ENCODE data around the gene EML1.

The EML1 gene

GRCh38 chr14:99950181-99950580 is 157.0 kb downstream of the EML1 start:
- TF ChIP-seq CTCF (IDR thresholded peaks at IDR 0.05; ENCODE audit: low read depth, low read length): no peak
- DNase-seq (ENCODE audit: extremely low read depth, low read depth): no peak

GRCh38 chr14:99951085-99951484 is 157.9 kb downstream of the EML1 start:
- DNase-seq (ENCODE audit: extremely low read depth, low read depth): no peak

GRCh38 chr14:99952039-99952438 is 158.8 kb downstream of the EML1 start:
- no peak for DNase-seq (ENCODE audit: extremely low read depth, low read depth)

More at GRCh38 chr14:99951085-99951484, 157.9 kb downstream of the EML1 start:
- TF ChIP-seq CTCF (IDR thresholded peaks at IDR 0.05; ENCODE audit: low read depth, low read length): no peak

GRCh38 chr14:99952453-99952852 is 159.2 kb downstream of the EML1 start:
- no peak for TF ChIP-seq CTCF (IDR thresholded peaks at IDR 0.05; ENCODE audit: low read depth, low read length)
- DNase-seq (ENCODE audit: extremely low read depth, low read depth): no peak

More at GRCh38 chr14:99952039-99952438, 158.8 kb downstream of the EML1 start:
- TF ChIP-seq CTCF (IDR thresholded peaks at IDR 0.05; ENCODE audit: low read depth, low read length): no peak

GRCh38 chr14:99955826-99956455 is 162.7 kb downstream of the EML1 start:
- no peak for TF ChIP-seq CTCF (IDR thresholded peaks at IDR 0.05; ENCODE audit: low read depth, low read length)
- no peak for DNase-seq (ENCODE audit: extremely low read depth, low read depth)

- no peak for TF ChIP-seq CTCF (IDR thresholded peaks at IDR 0.05; ENCODE audit: low read depth, low read length)
- no peak for DNase-seq (ENCODE audit: extremely low read depth, low read depth)
These were observed 165.2 kb downstream of the EML1 start for GRCh38 chr14:99958380-99958779.

GRCh38 chr14:99961826-99962518 is 168.8 kb downstream of the EML1 start:
- TF ChIP-seq CTCF (IDR thresholded peaks at IDR 0.05; ENCODE audit: low read depth, low read length): no peak
- no peak for DNase-seq (ENCODE audit: extremely low read depth, low read depth)

All from AG09319 (cell line).